ENCODE measurements around the gene ATXN7L1.

ATXN7L1 gene

DNA sequence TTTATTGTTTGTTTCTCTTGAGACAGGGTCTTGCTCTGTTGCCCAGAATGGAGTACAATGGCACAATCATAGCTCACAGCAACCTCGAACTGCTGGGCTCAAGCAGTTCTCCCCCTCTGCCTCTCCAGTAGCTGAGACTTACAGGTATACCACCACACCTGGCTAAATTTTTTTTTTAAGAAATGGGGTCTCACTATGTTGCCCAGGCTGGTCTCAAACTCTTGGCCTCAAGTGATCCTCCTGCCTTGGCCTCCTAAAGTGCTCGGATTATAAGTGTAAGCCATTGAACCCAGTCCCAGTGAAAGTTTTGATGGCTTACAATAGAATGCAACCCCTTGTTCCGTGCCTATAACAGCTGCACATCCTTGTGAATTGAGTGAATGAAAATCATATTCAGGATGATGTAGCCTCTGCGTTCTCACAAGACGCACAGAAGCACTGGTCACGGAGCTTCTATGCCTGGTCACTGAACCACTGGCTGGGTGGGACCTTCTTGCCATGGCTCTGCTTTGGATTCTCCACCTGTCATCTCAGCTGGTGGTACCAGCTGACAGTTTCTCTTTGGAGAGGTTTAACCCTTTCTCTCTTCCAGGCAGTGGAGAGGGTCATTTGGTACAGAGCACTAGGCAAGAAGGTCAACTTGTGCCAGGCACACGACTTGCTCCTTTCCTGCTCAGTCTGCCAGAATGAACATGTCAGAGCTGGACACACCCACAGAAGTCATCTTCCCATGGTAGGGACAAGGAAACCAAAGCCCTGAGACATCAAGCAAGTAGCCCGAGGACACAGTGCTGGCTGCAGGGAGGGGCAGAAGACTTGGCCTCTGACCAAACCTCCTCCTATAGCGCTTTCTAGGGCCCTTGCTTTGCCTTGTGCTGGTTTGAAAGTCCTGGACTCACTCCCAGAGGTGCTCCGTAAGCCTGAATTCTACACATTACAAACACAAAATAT lies 89.6 kb downstream of the ATXN7L1 start:
- H3K9ac ChIP-seq (ENCODE audit: insufficient read length, low read depth), result no peak overlapping the region
- TF ChIP-seq YY1 (IDR thresholded peaks at IDR 0.05; ENCODE audit: insufficient read depth, insufficient read length) (no peak), ZNF274 (IDR thresholded peaks at IDR 0.05; ENCODE audit: low read depth, low read length) (no peak), SUZ12 (IDR thresholded peaks at IDR 0.05; ENCODE audit: extremely low read depth, insufficient read depth, insufficient read length) (no peak)
- no peak overlapping the region for H3K4me3 ChIP-seq (ENCODE audit: insufficient read length, low read depth)
- no peaks in the 10 kb centered on the region for H3K9me3 ChIP-seq (ENCODE audit: insufficient read depth, low read length)
- peaks cover 3% of the 10 kb centered on the region for H3K4me1 ChIP-seq (ENCODE audit: insufficient read depth, insufficient read length)
- no peaks in the 10 kb centered on the region for H3K27me3 ChIP-seq (ENCODE audit: insufficient read depth, insufficient read length)
- H3K36me3 ChIP-seq (ENCODE audit: insufficient read depth, insufficient read length, low read length), result peaks cover 13% of the 10 kb centered on the region
- no peak for DNase-seq (ENCODE audit: low read depth, low spot score)

- H3K27me3 ChIP-seq (ENCODE audit: insufficient read depth, insufficient read length), result no peaks in the 10 kb centered on the region
- H3K4me3 ChIP-seq (ENCODE audit: insufficient read length, low read depth), result no peak overlapping the region
- H3K4me1 ChIP-seq (ENCODE audit: insufficient read depth, insufficient read length), result no peaks in the 10 kb centered on the region
- DNase-seq (ENCODE audit: low read depth, low spot score), result no peak
- H3K36me3 ChIP-seq (ENCODE audit: insufficient read depth, insufficient read length, low read length), result peaks cover 12% of the 10 kb centered on the region
- TF ChIP-seq ZNF274 (IDR thresholded peaks at IDR 0.05; ENCODE audit: low read depth, low read length) (no peak), YY1 (IDR thresholded peaks at IDR 0.05; ENCODE audit: insufficient read depth, insufficient read length) (no peak), SUZ12 (IDR thresholded peaks at IDR 0.05; ENCODE audit: extremely low read depth, insufficient read depth, insufficient read length) (no peak)
- H3K9ac ChIP-seq (ENCODE audit: insufficient read length, low read depth), result no peak overlapping the region
- no peaks in the 10 kb centered on the region for H3K9me3 ChIP-seq (ENCODE audit: insufficient read depth, low read length)
Measured at GRCh38 chr7:105782391-105783042, 93.9 kb downstream of the ATXN7L1 start.

DNA sequence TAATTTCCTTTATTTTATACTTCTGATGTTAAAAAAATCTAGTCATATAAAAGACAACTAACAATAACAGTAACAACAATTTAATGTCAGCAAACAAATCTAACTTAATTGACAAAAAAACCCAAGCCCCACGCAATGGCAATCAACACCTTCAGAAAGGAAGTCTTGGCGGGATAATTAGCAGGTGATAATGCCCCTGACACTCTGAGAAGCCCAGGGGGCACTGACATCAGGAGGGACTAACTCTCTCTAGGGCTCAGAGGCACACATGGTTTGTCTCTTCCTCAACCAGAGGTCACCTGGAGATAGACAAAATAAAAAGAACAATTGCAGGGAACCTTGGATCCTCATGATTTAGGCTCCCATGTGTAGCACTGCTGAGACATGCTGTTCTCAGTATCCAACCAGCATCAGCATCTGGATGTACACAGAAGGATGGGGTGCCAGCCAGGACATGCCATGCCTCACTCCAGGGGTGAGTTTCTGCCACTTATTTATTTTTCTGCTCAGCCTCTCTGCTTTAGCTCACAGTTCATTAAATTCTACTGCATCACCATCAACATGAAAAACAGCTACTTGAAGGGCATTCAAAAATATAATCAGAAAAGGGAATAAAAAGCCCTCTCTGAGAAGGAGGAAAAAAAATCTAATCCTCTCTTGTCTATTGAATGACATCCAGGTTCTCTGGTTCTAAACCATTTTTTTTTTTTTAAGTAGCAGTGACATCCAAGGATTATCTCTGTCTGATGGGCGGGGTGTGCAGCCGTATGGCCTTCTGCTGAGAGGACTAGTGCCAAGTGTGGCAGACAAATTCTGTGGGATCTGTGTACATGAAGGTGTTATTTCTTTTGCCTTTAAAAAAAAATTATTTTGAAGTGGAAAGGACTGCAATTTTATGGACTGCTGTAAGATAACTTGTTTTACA lies 96.3 kb downstream of the ATXN7L1 start:
- Histone ChIP-seq H3K9me3 (ENCODE audit: insufficient read depth, low read length) (no peaks in the 10 kb centered on the region), H3K4me1 (ENCODE audit: insufficient read depth, insufficient read length) (peaks cover 3% of the 10 kb centered on the region), H3K4me3 (ENCODE audit: insufficient read length, low read depth) (no peak overlapping the region), H3K27me3 (ENCODE audit: insufficient read depth, insufficient read length) (no peaks in the 10 kb centered on the region), H3K36me3 (ENCODE audit: insufficient read depth, insufficient read length, low read length) (peaks cover 3% of the 10 kb centered on the region), H3K9ac (ENCODE audit: insufficient read length, low read depth) (no peak overlapping the region)
- no peak for DNase-seq (ENCODE audit: low read depth, low spot score)
- no peak for TF ChIP-seq YY1 (IDR thresholded peaks at IDR 0.05; ENCODE audit: insufficient read depth, insufficient read length)
- no peak for TF ChIP-seq ZNF274 (IDR thresholded peaks at IDR 0.05; ENCODE audit: low read depth, low read length)
- TF ChIP-seq SUZ12 (IDR thresholded peaks at IDR 0.05; ENCODE audit: extremely low read depth, insufficient read depth, insufficient read length), result no peak

DNA sequence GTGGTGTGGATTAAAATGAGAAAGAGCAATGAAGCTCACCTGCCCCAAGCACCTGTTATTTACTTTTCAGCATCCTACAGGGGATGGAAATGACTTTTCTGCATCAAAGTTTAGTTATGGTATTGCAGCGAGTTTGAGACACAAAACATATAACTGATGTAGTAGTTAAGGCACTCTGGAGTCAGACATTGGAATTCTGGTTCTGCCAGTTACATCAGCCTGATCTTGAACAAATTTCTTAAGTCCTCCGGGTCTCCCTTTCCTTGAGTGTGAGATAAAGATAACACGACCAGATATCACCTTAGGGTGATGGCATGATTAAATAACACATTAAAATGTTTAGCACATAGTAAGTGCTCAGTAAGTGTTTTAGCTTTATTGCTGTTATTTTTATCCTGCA lies 97.4 kb downstream of the ATXN7L1 start:
- no peaks in the 10 kb centered on the region for H3K36me3 ChIP-seq (ENCODE audit: insufficient read depth, insufficient read length, low read length)
- no peak overlapping the region for H3K4me3 ChIP-seq (ENCODE audit: insufficient read length, low read depth)
- H3K27me3 ChIP-seq (ENCODE audit: insufficient read depth, insufficient read length), result no peaks in the 10 kb centered on the region
- no peak for TF ChIP-seq YY1 (IDR thresholded peaks at IDR 0.05; ENCODE audit: insufficient read depth, insufficient read length)
- no peak for TF ChIP-seq ZNF274 (IDR thresholded peaks at IDR 0.05; ENCODE audit: low read depth, low read length)
- TF ChIP-seq SUZ12 (IDR thresholded peaks at IDR 0.05; ENCODE audit: extremely low read depth, insufficient read depth, insufficient read length), result no peak
- H3K4me1 ChIP-seq (ENCODE audit: insufficient read depth, insufficient read length), result peaks cover 5% of the 10 kb centered on the region
- DNase-seq (ENCODE audit: low read depth, low spot score), result no peak
- no peak overlapping the region for H3K9ac ChIP-seq (ENCODE audit: insufficient read length, low read depth)
- no peaks in the 10 kb centered on the region for H3K9me3 ChIP-seq (ENCODE audit: insufficient read depth, low read length)

DNA sequence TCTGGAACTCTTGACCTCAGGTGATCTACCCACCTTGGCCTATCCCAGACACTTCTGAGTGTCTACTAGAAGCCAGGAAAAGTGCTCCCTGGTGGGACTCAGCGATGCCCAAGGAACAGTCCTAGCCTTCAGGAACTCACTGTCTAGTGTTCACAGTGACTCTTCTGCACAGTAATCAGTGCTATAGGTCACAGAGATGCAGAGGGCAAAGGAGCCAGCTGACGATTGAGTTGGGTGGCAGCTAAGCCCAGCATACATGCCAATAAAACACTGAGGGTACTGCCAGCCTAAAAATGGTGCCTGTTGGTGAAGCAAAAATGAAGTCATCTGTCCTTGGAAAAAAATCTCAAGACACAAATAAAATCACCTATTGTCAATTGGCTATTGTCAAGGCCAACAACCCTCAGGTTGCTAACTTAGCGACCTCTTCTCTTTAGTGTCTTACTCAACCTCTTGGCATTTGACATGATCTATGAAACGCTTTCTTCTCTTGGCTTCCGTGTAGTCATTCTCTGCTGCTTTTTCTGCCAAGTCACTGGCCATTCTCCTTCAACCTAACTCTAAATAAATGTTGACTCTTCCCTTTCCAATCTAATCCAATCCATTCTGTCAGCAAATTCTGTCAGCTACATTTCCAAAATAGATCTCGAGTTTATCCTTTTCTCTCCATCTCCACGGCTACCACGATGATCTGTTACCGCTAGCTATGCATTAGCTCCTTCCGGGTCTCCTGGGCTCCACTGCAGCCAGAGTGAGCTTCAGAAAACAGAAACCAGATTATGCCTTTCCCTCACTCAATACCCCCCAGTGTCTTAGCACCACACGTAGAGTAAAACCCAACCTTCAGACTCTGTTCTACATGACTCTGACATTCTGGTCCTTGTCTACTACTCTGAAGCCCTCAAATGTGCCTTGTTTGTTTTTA lies 99.2 kb downstream of the ATXN7L1 start:
- Histone ChIP-seq H3K27me3 (ENCODE audit: insufficient read depth, insufficient read length) (no peaks in the 10 kb centered on the region), H3K9ac (ENCODE audit: insufficient read length, low read depth) (no peak overlapping the region), H3K4me3 (ENCODE audit: insufficient read length, low read depth) (no peak overlapping the region), H3K9me3 (ENCODE audit: insufficient read depth, low read length) (no peaks in the 10 kb centered on the region), H3K36me3 (ENCODE audit: insufficient read depth, insufficient read length, low read length) (no peaks in the 10 kb centered on the region), H3K4me1 (ENCODE audit: insufficient read depth, insufficient read length) (peaks cover 7% of the 10 kb centered on the region)
- no peak for TF ChIP-seq ZNF274 (IDR thresholded peaks at IDR 0.05; ENCODE audit: low read depth, low read length)
- no peak for TF ChIP-seq YY1 (IDR thresholded peaks at IDR 0.05; ENCODE audit: insufficient read depth, insufficient read length)
- TF ChIP-seq SUZ12 (IDR thresholded peaks at IDR 0.05; ENCODE audit: extremely low read depth, insufficient read depth, insufficient read length), result no peak
- no peak for DNase-seq (ENCODE audit: low read depth, low spot score)
